HG03175 (cell line): Measurements from ENCODE around the gene EPS8L2.

Source experiments
- ATAC-seq: cut with Tn5 transposase; IDR thresholded peaks from one replicate; pipeline ENCODE4 v1.9.1; 2021; ENCODE audit warnings: mild to moderate bottlenecking, moderate library complexity; ENCODE audit not compliant: unreplicated experiment

The EPS8L2 gene

DNA sequence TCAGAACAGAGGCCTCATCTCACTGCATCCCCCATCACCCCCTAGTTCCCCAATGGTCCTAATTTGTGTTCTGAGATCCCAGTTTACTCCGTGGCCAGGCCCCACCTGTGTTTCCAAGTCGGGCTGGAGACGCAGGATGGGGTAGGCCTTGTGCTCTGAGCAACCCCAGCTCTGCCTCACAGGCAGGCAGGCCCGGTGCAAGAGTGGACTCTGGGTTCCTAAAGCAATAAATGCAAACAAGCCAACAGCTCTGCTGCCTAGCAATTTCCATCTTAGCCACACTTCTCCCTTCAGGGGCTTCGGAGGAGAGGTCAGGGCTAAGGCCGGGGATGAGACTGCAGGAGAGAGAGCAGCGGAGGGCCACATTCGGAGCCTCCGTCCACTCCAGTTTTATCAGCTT, 2.5 kb upstream of the EPS8L2 start:
- ATAC-seq, result no peak

DNA sequence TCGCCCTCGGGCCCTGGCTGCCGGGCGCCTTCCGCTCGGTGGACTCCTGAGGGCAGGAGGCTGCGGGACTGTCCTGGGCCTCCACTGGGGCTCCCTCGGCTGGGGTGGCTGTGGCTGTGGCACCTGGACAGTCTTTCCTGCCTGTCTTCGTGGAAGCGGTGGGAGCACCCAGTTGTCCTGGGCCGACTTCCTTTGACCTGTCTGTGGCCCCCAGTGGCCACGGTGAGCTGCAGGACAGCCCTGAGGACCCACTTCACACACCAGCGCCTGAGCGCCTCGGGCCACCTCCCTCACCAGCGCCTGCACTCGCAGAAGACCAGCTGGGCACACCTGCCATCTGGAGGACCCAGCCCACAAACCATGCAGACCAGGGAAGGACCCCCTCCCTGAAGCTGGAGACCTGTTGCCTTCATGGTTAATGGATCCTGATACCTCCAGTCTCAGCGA, 1.8 kb upstream of the EPS8L2 start:
- ATAC-seq, result no peak

- no peak for ATAC-seq
Observed at GRCh38 chr11:704781-705645, 1.0 kb upstream of the EPS8L2 start.

DNA sequence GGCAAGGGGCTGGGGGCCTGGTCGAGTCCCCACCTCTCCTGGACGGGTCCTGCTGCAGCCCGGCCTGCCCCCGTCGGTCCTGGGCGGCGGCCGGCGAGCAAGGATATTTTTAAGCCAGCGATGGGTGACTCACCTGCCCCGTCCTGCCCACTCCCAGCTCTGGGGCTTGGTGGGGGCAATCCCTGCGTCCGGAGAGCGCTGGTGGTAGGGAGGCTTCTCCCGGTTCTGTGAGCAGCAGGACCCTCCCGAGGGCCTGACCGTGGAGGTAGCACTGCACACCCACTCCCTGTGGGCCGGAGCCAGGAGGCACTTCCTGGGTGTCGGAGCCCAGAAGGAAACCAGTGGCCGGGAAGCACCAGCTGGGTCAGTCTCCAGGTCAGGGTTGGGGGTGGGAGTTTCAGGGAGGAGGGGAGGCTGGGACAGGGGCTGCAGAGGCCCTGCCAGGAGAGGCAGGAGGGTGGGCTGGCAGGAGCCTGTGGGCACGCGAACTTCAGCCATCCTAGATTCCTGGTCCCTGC, 467 bp downstream of the EPS8L2 start:
- no peak for ATAC-seq

DNA sequence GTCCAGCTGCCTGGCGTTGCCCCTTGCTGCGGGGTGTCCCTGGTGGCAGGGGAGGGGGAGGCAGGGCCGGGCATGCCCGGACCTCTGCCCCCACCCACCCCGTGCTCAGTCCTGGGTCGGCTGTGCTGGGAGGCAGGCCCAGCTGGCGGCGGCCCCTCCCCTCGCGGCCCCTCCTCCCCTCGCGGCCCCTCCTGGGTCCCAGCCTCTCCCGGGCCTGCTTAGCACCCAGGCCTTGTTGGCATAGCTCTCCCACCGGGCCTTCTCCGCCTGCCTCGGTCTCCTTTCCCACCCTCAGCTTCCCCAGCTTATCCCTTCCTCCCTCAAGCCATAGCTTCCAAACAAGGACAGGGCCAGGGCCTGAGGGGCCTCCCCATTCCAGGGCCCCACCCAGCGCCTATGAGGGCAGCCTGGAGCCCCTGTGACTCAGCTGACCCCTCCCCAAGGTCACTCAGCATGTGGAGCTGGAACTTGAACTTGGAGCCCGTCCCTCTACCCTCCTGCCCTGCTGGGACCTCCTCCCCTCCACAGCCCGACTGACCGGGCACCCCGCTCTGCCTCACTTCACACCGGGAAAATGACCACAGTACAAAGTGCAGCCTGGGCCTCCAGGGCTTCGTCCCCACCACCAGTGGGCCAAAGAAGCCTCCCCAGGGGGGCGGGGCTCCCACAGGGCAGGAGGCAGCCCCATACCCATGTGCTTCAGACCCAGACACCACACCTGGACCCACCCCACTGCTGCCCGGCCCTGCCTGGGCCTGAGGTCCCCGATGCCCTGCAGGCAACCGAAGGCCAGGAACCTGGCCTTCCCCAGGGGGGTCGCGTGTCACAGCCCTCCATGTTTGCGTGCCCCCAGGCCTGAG, 1.2 kb downstream of the EPS8L2 start:
- no peak for ATAC-seq

GRCh38 chr11:707817-708420, 1.9 kb downstream of the EPS8L2 start:
- no peak for ATAC-seq

GRCh38 chr11:708511-708910, 2.5 kb downstream of the EPS8L2 start:
- ATAC-seq, result no peak

GRCh38 chr11:709109-709997, 3.3 kb downstream of the EPS8L2 start:
- no peak for ATAC-seq

GRCh38 chr11:714436-714835, 8.4 kb downstream of the EPS8L2 start:
- ATAC-seq, result no peak

DNA sequence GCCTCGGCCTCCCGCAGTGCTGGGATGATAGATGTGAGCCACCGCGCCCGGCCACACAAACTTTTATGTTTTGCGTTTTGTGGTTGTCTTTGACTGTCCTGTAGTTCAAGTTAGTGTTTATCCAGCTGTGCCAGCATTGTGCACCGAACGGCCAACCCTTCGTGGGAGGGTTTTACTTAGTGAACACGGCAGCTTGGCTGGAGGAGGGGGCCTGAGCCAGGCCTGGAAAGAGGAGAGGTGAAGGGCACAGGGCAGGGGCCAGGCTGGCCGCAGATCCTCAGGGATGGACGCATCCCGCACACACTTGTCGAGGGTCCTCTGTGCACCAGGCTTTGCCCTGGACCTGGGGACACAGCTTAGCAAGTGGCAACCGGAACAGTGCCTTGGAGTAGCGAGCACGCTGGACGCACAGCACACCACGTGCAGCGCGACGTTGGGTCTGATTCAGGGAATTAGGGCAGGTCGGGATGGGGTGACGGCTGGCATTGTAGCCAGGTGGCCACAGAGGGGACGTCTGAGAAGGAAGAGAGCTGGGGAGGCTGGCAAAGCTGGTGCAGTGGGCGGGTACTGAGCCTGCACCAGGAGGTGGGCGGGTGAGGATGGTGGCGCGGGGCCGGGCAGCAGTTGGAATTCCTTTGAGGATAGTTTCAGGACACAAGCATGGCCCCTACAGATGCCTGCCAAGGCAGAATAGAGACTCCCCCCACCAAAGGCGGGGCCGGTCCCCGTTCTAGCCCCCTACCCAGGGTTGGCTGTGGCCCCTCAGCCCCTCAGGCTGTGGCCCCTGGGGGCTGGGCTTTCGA, 13.4 kb downstream of the EPS8L2 start:
- ATAC-seq, result no peak

DNA sequence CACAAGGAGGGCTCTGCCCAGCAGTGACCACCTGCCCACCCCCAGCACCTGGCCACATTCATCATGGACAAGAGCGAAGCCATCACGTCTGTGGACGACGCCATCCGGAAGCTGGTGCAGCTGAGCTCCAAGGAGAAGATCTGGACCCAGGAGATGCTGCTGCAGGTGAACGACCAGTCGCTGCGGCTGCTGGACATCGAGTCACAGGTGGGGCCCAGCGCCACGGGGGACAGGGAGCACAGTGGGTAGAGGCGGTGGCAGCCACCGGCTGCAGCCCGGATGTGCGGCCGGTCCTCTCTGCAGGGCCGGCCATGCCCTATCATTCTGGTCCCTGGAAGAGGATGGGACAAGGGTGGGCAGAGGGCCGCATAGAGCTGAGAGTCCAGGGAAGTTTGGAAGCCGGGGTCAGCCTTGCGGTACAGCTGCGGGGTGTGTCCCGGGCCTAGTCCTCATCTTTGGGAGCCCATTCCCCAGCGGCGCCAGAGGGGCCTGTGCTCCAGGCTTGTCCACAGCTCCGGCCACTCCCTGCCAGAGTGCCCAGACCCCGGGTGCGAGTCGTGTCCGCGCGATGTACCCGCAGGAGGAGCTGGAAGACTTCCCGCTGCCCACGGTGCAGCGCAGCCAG, 14.1 kb downstream of the EPS8L2 start:
- ATAC-seq, result no peak

- ATAC-seq, result no peak
Observed at GRCh38 chr11:720642-721246, 14.7 kb downstream of the EPS8L2 start.

- no peak for ATAC-seq
Observed at GRCh38 chr11:721247-721740, 15.3 kb downstream of the EPS8L2 start.

- ATAC-seq, result no peak
Observed at GRCh38 chr11:721741-722345, 15.8 kb downstream of the EPS8L2 start.

DNA sequence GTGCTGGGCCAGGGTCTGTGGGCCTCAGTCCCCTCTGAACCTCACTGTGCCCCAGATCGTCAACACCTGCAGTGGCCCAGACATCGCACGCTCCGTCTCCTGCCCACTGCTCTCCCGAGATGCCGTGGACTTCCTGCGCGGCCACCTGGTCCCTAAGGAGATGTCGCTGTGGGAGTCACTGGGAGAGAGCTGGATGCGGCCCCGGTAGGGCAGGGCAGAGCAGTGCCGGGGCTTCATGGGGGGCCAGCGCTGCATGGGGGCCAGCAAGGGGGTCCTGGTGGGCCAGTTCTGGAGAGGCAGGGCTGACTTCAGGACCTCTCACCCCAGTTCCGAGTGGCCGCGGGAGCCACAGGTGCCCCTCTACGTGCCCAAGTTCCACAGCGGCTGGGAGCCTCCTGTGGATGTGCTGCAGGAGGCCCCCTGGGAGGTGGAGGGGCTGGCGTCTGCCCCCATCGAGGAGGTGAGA, 16.3 kb downstream of the EPS8L2 start:
- ATAC-seq, result no peak

- no peak for ATAC-seq
Observed at GRCh38 chr11:723120-723883, 17.3 kb downstream of the EPS8L2 start.
